GM18909 (cell line): Measurements from ENCODE around the gene ZNF606.

Source experiments
- ATAC-seq: cut with Tn5 transposase; IDR thresholded peaks from one replicate; pipeline ENCODE4 v1.9.1; 2021; ENCODE audit warnings: mild to moderate bottlenecking; ENCODE audit not compliant: unreplicated experiment, poor library complexity

ZNF606 gene

DNA sequence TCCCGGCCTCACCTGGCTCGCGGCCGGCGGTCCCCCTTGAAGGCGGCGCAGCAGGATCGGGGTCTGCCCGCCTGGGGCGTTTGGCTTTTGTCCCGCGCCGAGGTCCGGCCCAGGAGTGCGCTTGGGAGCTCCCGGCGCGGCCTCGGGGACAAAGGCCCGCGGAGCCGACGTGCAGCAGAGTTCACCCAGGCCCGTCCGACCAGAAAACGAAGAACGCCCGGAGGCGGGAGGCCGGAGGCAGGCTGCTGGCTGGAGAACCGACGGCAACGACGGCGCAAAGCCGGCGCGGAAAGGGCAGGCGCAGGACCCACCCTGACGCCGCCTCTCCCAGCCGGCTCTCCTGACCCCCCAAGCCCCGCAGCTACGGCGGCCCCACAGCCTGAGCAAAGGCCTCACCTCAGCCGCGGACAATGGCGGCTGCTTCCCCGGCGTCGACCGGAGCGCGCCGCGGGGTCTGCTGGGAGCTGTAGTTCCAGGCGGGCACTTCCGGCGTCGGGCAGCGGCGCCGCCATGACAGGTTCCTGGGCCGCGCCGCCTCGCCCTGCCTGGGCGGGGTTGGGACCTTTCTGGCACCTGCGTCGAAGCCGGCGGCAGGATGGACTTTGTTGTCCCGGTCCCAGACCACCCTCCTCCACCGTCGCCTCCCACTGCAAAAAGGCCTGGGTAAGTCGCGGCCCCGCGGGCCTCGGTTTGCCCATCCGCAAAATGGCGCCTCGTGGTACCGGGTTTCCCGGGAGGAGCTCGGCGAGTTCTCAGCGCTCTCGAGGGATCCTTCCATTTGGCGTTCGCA lies at the start of gene ZNF606:
ZNF606 (minus strand) TSS at position 437 of the 790 bp plus-strand sequence. CDS start 1,501 bp downstream, outside the sequence.
- ATAC-seq: peak; percentile 96

DNA sequence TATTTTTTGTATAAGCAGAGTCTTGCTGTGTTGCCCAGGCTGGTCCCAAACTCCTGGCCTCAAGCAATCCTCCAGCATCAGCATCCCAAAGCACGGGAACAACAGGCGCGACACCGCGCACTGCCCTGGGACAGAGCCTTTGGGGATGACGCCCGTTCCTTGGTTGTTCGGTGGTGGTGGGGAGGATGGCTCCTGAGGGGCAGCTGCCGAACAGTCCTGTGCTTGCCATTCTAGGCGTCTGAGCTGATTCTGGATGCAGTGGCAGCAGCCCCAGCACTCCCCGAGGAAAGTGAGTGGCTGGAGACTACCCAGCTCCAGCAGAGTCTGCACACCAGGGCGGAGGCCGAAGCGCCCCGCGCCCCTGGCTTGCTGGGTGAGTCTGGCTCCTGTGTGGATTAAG lies 49.6 kb upstream of the ZNF606 start:
- no peak for ATAC-seq

DNA sequence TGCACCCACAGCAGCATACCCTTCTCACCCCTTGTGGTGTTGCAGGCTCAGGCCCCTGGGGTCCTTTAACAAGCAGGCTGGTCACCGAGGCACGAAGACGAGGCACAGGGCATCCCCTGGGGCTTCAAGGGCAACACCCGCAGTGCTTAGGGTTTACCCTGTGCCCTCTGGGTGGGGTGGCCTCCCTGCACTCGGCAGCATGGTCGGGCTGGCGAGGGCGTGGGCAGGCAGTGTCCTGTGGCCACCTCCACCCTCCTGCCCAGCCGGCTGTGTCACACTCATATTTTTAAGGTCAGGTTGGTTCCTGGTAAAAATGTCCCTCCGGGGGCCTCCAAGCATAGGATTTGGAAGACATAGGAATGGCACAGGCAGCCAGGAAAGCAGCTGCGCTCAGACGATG lies 45.1 kb upstream of the ZNF606 start:
- ATAC-seq: no peak

DNA sequence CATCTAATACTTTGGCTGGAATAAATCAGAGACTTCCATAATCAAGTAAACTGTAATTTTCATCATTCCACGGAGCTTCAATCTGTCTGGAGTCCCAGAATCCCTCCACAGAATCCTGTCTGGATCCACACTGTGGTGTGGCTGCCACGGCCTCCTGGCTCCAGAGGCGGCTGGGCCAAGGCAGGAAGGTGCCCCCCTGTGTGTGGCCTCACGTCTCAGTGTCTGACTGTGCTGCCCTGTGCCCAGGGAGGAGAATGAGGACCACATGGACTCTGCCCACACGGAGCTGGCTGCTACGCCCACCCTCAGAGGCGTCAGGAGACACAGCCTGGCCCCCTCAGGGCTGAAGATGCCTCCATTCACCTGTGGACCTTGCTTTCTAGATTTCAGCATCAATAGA lies 44.2 kb upstream of the ZNF606 start:
- ATAC-seq: no peak

DNA sequence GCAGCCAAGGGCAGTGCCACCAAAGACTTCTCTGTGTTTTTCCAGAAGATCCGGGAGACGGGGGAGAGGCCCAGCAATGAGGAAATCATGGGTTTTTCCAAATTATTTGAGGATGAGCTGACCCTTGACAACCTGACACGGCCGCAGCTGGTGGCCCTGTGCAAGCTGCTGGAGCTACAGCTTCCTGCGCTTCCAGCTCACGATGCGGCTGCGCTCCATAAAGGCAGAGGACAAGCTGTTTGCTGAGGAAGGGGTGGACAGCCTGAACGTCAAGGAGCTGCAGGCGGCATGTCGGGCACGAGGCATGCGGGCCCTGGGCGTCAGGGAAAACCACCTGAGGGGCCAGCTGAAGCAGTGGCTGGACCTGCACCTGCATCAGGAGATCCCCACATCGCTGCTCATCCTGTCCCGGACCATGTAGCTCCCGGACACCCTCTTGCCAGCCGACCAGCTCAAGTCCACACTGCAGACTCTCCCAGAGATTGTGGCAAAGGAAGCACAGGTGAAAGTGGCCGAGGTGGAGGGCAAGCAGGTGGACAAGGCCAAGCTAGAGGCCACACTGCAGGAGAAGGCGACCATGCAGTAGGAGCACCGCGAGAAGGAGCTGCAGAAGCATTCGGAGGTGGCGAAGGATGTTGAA lies 42.9 kb upstream of the ZNF606 start:
- ATAC-seq: no peak

DNA sequence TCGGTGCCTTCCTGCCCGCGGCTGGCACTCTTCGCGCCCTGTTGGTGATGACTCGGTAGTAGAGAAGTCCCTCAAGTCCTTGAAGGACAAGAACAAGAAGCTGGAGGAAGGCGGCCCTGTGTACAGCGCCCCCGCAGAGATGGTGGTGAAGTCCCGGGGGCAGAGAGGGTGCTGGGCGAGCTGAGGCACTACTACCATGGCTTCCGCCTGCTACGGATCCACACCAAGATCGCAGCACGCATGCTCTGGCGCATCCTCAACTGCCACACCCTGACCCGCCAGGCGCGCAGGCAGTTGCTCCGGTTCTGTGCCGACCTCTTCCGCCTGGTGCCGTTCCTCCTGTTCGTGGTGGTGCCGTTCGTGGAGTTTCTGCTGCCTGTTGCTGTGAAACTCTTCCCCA lies 42.3 kb upstream of the ZNF606 start:
- no peak for ATAC-seq

DNA sequence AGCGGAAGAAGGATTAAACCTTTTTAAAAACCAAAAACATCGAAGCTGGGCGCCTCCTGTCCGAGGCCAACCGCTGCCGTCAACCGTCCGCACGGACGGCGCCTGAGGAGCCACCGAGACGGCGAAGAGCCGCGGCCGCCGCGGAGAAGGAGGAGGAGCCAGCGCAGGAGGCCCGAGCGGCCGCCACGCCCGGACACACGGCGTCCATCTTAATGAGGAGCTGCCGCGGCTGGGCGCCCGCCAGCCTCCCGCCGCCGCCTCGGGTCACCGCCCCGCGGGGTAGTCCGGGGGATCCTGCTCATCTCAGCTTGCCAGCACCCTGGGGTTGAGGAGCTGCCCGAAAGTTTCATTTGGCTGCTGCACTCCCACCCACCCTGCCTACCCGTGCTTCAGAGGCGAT lies 41.8 kb upstream of the ZNF606 start:
- ATAC-seq: no peak

DNA sequence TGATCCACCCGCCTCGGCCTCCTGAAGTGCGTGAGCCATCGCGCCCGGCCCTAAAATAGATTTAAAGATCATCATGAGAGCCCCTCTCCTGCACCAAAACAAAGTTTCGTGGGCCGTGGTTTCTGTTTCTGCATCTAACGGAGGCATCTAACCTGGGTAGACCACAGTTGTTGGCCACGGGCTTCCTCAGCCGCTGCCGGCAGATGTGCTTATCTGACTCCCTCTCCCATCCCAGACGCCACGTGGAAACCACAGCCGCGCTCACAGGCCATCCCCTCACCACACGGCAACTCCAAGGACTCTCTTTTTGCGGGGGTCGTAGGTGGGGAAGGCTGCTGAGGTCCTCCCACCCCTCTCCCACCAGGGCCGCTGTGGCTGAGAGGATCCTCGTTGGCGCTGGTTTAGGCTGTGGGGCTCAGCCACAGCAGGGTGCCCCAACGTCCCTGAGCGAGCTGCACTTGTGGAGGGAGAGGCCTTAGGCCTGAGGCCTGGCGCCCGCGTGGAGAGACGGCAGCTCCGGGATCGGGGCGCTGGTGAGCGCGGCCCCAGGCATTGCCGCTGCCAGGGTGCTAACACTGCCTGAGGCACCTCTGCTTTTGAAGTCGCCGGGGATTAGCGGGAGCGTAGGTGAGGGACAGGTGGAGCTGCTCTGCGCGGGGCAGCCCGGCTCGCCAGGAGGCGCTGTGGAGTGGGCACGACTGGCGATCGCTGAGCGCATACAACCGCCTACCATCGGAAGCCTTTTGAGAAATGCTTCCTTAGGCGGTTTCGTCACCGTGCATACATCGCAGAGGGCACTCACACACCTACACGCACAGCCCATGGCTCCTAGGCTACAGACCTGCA lies 40.1 kb upstream of the ZNF606 start:
- no peak for ATAC-seq

DNA sequence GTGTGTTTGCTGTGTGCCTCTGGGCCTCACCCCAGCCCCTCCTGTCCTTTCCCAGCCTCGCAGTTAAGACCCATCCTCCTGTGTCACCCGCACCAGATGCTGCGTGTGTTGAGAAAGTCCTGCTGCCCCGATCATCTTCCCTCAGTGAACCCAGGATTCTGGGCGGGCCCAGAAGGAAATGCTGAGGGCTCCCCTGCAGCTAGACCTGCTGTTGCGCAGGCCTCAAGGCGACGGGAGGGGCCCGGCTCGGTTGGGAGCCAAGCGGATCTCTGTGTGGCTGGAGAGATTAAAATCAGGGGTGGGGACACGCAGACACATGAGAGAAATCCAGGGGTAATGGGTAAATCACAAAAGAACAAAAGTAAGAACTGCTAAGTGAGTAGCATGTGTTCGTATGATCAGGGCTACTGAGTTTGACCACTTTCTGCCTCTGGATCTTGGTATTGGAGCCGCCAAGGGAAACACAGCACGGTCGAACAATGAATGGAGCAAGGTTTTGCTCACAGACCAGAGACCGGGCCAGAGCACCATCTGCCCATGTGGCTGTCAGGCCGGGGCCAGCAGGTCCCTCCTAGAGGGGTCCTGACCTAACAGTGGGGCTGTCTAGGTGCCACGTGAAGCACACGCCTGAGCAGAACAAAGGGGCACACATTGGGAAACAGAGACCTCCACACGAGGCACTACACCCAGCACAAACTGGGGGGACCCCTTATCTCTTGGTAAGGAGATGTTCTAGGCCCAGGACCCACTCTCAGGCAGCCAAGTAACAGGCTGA lies 38.3 kb upstream of the ZNF606 start:
- no peak for ATAC-seq

DNA sequence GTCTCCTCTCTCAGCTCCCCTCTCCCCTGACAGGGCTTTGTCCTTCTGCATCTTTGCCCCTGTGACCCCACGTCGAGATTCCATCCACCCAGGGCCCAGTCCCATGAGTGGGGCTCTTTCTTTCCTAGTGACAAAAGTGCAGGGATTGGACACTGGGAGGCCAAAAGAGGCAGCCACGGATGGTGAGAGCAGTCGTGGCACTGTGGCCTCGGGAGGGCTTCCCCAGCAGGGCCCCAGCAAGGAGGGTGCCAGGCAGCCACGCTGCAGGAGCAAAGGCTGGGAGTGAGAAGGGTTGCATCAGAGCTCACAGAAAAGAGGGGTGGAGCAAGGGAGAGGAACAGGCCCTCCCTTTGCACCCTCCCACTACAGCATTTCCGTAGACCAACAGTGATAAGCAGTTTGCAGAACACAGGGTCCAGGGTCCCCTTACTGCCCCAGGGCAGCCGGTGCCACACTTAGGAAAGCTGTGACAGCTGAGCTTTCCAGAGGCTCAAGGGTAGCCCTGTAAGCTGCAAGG lies 36.1 kb upstream of the ZNF606 start:
- ATAC-seq: no peak

DNA sequence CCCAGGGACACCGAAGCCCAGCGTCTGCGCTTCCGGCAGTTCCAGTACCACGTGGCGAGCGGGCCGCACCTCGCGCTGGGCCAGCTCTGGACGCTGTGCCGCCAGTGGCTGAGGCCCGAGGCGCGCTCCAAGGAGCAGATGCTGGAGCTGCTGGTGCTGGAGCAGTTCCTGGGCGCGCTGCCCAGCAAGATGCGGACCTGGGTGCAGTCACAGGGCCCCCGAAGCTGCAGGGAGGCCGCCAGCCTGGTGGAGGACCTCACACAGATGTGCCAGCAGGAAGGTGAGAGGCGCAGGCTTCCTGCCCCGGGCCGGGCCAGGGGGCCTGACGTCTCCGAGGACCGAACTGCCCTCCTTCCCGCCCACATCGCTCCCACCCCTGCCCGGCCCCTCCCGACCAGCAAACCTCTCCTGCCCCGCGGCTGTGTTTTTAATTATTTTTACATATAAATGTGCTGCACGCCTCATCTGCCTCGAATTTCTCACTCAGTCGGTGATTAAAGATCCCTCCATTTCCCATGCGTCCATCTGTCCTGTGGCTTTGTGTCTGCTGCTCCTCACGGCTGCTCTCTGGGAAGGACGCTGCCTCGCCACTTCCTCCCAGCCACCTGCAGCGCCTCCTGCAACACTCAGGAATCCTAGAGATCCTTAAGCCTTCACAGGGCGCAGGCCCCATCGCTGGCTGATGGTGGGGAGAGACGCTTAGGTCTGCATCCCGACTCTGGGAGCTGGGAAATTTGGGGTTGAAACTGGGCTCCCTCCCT lies 35.5 kb upstream of the ZNF606 start:
- ATAC-seq: no peak

DNA sequence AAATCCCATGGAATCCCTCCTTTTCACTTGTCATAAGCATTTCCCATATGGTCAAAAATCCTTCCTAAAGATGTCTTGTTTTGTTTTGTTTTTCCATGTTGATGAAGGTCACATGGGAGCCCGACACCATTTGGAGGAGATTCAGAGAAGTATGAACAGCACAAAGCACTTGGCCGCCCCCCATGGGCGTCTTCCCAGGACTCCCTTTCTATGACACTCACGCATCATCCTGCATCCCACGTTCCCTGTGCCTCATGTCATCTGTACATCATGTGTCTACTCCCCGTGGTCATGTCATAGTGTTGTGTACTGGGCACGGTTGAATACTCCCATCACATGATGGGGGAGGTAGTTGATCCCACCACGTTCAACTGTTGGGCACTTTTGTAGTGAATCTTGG lies 33.2 kb upstream of the ZNF606 start:
- no peak for ATAC-seq

DNA sequence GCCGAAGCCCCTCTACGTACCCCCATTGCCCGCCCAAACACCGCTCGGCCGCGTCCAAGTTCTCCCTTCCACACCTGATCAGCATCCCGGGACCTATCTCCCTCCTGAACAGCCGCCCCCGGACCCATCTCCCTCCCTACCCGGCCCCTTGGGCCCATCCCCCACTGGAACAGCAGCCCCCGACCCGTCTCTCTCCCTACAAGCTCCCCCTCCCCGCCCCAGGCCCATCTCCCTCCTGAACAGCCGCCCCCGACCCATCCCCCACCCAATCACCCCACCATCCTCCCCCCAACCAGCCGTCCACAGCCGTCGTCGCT lies 31.8 kb upstream of the ZNF606 start:
- no peak for ATAC-seq

DNA sequence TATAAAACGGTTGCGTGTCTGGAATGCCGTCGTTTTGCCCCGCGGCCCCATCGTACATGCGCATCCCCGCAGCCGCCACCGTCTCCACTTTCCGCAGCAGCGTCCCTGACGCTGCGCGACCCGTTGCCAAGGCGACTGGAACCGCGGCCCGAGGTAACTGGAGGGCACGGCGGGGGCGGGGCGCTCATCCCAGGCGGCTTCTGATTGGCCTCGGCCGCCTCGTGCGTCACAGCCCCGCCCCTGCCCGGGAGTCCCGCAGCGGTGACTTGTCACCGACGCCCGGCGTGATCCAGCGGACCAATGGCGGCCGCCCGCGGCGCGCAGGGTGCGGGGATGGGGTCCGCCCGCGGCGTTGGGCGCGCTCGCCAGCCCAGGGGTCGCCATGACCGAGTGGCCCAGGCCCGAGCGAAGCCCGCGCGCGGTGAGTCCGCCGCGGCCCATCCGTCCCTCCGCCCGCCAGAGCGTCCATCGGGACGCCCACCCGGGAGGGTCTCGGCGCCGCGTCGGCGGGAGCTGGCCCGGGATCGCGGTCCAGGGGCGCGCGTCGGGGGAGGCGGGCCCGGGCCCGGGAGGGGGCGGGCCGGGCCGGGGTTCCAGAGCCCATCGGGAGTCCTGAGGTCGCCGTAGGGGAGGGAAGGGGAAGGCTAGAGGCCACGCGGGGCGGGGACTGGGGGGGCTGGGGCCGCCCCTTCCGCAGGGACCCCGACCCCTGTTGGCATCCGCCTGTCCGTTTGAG lies 31.3 kb upstream of the ZNF606 start, which contains the start of gene ZSCAN1:
ZSCAN1 (plus strand) TSS at position 285 of the 736 bp plus-strand sequence. CDS start 3,812 bp downstream, outside the sequence.
- ATAC-seq: no peak

DNA sequence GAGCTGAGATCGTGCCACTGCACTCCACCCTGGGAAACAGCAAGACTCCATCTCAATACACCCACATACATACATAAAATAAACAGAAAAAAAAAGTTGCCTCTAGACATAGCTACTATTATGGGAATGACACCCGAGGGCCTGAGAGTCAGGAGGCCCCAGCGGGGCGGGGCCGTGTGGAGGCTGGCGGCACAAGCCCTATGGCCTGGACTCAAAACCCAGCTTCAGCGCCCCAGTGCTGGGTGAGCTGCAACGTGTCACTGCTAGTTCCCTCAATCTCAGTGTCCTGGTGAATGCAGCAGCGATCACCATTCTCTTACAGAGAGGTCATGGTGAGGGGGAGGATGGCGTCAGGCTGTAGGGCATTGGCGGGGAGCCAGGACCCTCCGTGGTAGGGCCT lies 22.0 kb upstream of the ZNF606 start:
- ATAC-seq: no peak

DNA sequence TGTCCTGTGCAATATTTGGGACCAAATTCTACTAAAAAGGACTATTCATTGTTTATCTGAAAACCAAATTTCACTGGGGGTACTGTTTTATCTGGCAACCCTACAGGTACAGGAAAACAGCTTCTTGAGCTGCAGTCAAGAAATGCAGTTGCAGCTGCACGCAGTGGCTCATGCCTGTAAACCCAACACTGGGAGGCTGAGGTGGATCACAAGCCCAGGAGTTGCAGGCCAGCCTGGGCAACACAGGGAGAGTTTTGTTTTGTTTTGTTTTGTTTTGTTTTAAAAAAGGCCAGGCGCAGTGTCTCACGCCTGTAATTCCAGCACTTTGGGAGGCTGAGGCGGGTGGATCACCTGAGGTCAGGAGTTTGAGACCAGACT lies 19.7 kb upstream of the ZNF606 start:
- no peak for ATAC-seq

DNA sequence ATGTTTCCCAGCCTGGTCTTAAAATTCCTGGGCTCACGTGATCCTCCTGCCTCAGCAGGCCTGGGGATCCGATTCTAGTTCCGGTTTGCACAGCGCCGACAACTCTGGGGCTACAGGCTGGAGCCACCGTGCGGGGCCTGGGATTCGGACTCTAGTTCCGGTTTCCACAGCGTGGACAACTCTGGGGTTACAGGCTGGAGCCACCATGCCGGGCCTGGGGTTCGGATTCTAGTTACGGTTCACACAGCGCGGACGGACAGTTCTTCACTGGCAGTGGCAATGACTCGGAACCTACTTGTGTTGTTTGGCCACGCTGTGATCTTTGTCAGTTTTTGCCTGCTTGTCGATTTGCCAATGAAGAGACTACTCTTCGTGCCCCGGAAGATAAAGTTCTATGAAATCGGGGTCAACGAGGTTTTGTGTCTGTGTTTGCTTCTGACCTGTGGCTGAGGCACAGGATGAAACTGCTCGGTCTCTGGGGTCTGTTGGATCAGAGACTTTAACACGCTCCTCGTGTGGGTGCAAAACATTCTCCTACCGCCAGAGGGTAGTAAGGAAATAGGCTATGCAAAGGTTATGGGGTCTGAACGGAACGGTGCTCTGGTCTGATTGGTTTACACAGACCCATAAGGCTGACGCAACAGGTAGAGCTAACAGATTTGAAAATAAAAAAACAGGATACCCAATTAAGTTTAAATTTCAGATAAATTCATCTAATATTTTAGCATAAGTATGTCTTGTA lies 19.1 kb upstream of the ZNF606 start:
- no peak for ATAC-seq

DNA sequence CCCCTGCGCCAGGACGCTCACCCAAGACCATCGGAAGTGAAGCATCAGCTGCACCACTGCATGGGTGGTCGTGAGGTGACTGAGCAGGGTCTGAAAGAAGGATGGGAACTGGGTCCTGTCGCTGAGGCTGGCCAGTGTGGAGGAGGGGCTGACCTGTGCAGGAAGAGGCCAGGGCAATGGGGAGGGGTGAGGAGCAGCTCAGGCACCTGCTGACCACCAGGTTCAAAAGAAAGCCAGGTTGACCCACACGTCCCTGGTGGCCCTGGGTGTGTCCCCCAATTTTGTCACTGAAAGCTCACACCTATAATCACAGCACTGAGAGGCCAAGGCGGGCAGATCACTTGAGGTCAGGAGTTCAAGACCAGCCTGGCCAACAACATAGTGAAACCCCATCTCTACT lies 17.5 kb upstream of the ZNF606 start:
- ATAC-seq: no peak
